ENCODE measurements around the gene NIN.

DNA sequence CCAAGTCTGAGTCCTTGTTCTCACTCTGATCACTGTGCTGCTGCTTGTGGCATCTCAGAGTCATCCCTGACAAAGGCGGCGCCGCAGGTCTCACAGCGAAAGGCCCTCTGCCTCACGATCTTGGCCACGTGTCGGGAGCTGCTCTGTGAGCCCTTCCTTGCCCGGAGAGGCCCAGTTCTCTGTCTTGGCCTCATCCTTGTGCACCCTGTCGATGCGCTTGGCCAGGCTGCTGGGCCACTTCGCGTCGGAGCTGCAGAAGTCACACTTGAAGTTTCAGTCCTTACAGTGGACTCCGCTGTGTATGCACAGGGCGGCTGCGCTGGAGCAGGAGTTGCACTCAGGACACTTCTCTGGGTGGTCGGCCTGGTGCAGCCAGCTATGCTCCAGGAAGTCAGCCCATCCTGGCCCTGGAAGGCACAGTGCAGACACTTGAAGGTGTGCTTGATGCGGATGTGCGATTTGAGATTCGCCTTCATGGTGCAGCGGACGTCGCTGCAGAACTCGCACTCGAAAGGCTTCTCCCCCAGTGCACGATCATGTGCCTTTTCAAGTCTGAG, 126.4 kb downstream of the NIN start:
- no peak for TF ChIP-seq POLR2AphosphoS5 (IDR thresholded peaks at IDR 0.05)
- TF ChIP-seq, protein P1, sequence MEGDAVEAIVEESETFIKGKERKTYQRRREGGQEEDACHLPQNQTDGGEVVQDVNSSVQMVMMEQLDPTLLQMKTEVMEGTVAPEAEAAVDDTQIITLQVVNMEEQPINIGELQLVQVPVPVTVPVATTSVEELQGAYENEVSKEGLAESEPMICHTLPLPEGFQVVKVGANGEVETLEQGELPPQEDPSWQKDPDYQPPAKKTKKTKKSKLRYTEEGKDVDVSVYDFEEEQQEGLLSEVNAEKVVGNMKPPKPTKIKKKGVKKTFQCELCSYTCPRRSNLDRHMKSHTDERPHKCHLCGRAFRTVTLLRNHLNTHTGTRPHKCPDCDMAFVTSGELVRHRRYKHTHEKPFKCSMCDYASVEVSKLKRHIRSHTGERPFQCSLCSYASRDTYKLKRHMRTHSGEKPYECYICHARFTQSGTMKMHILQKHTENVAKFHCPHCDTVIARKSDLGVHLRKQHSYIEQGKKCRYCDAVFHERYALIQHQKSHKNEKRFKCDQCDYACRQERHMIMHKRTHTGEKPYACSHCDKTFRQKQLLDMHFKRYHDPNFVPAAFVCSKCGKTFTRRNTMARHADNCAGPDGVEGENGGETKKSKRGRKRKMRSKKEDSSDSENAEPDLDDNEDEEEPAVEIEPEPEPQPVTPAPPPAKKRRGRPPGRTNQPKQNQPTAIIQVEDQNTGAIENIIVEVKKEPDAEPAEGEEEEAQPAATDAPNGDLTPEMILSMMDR (IDR thresholded peaks at IDR 0.05) = no peak
